IMR-90 (cell line): ENCODE measurements around the gene ZNF580. TPM values are rescaled to one million over a fixed set of nuclear protein-coding genes. Genes with fewer than 3 reads are reported as not detected.

Experiments used
- ATAC-seq: fragments of 200-7000 bp; cut with Tn5 transposase; 2 replicates; pipeline ENCODE4 v1.9.1; 2020; ENCODE audit warnings: low read depth, mild to moderate bottlenecking, moderate library complexity
- BruUV-seq: library from RNA; stranded (reverse); fragments of 400-500 nt; replicated peaks from 2 replicates; lab custom pipeline; 2021; lab: Mats Ljungman, UMichigan
- CTCF ChIA-PET: fragments of 300-600 bp; formaldehyde crosslinking; extraction: SDS; loops from one replicate; lab custom pipeline; 2021; ENCODE audit warnings: antibody characterized with exemption; lab: Yijun Ruan, JAX
- POLR2A ChIA-PET: fragments of 300-600 bp; sonication (Branson Sonifier 250); formaldehyde crosslinking; loops from one replicate; lab custom pipeline; 2022; ENCODE audit warnings: antibody characterized with exemption; ENCODE audit not compliant: unreplicated experiment; lab: Charles Lee
- DNase-seq: peaks from one replicate; pipeline ENCODE4 v3.0.0; 2013
- H2AFZ ChIP-seq: replicated peaks from 2 replicates; pipeline ENCODE3; 2013; ENCODE audit warnings: low read length, mild to moderate bottlenecking; ENCODE audit not compliant: poor library complexity
- H2AK5ac ChIP-seq: 2 replicates; pipeline ENCODE4 v1.6.1; 2013; ENCODE audit warnings: low read depth, low read length, inconsistent platforms
- H2AK9ac ChIP-seq: replicated peaks from 2 replicates; pipeline ENCODE3; 2013; ENCODE audit warnings: mild to moderate bottlenecking, low read depth, low read length, moderate library complexity; ENCODE audit not compliant: poor library complexity
- H2BK120ac ChIP-seq: 2 replicates; pipeline ENCODE4 v1.6.1; 2013; ENCODE audit warnings: low read depth, low read length, inconsistent platforms
- H2BK15ac ChIP-seq: 3 replicates; pipeline ENCODE4 v1.6.1; 2013; ENCODE audit warnings: low read depth, low read length, inconsistent platforms
- H2BK20ac ChIP-seq: 2 replicates; pipeline ENCODE4 v1.6.1; 2013; ENCODE audit warnings: low read depth, mild to moderate bottlenecking, inconsistent platforms, low read length, moderate library complexity
- H2BK5ac ChIP-seq: 2 replicates; pipeline ENCODE4 v1.6.1; 2013; ENCODE audit warnings: mild to moderate bottlenecking, low read depth, low read length, inconsistent platforms; ENCODE audit not compliant: poor library complexity, severe bottlenecking
- H3K14ac ChIP-seq: replicated peaks from 2 replicates; pipeline ENCODE4 v1.6.1; 2013; ENCODE audit warnings: low read depth, low read length, inconsistent platforms
- H3K18ac ChIP-seq: 2 replicates; pipeline ENCODE4 v1.6.1; 2013; ENCODE audit warnings: low read depth, low read length, control low read depth
- H3K23ac ChIP-seq: 2 replicates; pipeline ENCODE4 v1.6.1; 2013; ENCODE audit warnings: low read depth, low read length, inconsistent platforms
- H3K27ac ChIP-seq: 2 replicates; pipeline ENCODE4 v1.5.1; 2013; ENCODE audit warnings: mild to moderate bottlenecking, control low read depth, low read length; ENCODE audit not compliant: insufficient read depth
- H3K27me3 ChIP-seq: 2 replicates; pipeline ENCODE4 v1.6.1; 2013; ENCODE audit warnings: low read length; ENCODE audit not compliant: control insufficient read depth, insufficient read depth
- H3K36me3 ChIP-seq: 2 replicates; pipeline ENCODE4 v1.6.1; 2013; ENCODE audit warnings: low read length, mixed read lengths; ENCODE audit not compliant: control insufficient read depth, insufficient read depth
- H3K4ac ChIP-seq: 2 replicates; pipeline ENCODE4 v1.6.1; 2013; ENCODE audit warnings: low read depth, low read length, inconsistent platforms
- H3K4me1 ChIP-seq: 2 replicates; pipeline ENCODE4 v1.6.1; 2013; ENCODE audit warnings: low read length, mixed read lengths; ENCODE audit not compliant: control insufficient read depth, insufficient read depth
- H3K4me2 ChIP-seq: 2 replicates; pipeline ENCODE4 v1.6.1; 2013; ENCODE audit warnings: low read depth, mild to moderate bottlenecking, control low read depth, low read length, moderate library complexity
- H3K4me3 ChIP-seq: 2 replicates; pipeline ENCODE4 v1.5.1; 2013; ENCODE audit warnings: low read depth, mild to moderate bottlenecking, control low read depth, low read length, moderate library complexity; ENCODE audit not compliant: insufficient read depth
- H3K56ac ChIP-seq: 2 replicates; pipeline ENCODE4 v1.6.1; 2013; ENCODE audit warnings: low read length, inconsistent platforms; ENCODE audit not compliant: insufficient read depth; ENCODE audit errors: extremely low read depth
- H3K79me1 ChIP-seq, 2 experiments: 2 replicates each; pipeline ENCODE4 v1.6.1; 2013; ENCODE audit warnings: low read length in 2 of 2, inconsistent platforms in 1 of 2, low read depth in 1 of 2
- H3K9ac ChIP-seq: 2 replicates; pipeline ENCODE4 v1.6.1; 2013; ENCODE audit warnings: low read depth, low read length, control low read depth
- H3K9me1 ChIP-seq: 2 replicates; pipeline ENCODE4 v1.6.1; 2013; ENCODE audit warnings: low read length, inconsistent platforms; ENCODE audit not compliant: insufficient read depth
- H3K9me3 ChIP-seq: 2 replicates; pipeline ENCODE4 v1.6.1; 2013; ENCODE audit warnings: low read length; ENCODE audit not compliant: control insufficient read depth, insufficient read depth
- H4K20me1 ChIP-seq: 2 replicates; pipeline ENCODE4 v1.6.1; 2013; ENCODE audit warnings: low read length, inconsistent platforms; ENCODE audit not compliant: insufficient read depth
- H4K5ac ChIP-seq: 2 replicates; pipeline ENCODE4 v1.6.1; 2013; ENCODE audit warnings: mild to moderate bottlenecking, low read depth, low read length, control low read depth
- H4K8ac ChIP-seq, 2 experiments: 2 replicates each; pipeline ENCODE4 v1.6.1; 2013; ENCODE audit warnings: low read depth in 2 of 2, low read length in 2 of 2, control low read depth in 1 of 2, inconsistent platforms in 1 of 2
- H4K91ac ChIP-seq: 2 replicates; pipeline ENCODE4 v1.6.1; 2013; ENCODE audit warnings: low read depth, low read length, inconsistent platforms; ENCODE audit not compliant: insufficient read depth
- BHLHE40 ChIP-seq: fragments of 150-350 bp; IDR thresholded peaks from 2 replicates; pipeline ENCODE4 v1.6.1; 2016; ENCODE audit warnings: mild to moderate bottlenecking, low read depth, low read length
- RCOR1 ChIP-seq: IDR thresholded peaks from 2 replicates; pipeline ENCODE4 v1.6.1; 2012; ENCODE audit warnings: mild to moderate bottlenecking, low read length, improper control_type of control experiment; ENCODE audit not compliant: insufficient replicate concordance
- SMC3 ChIP-seq: fragments of 150-350 bp; IDR thresholded peaks from 2 replicates; pipeline ENCODE4 v1.6.1; 2016; ENCODE audit warnings: low read depth, mild to moderate bottlenecking, antibody characterized with exemption, low read length, moderate library complexity
- WGBS, 2 experiments: methylation state at CpG; one replicate each; pipeline versions ENCODE4 v1.1.5 to v1.1.7; 2013; ENCODE audit warnings: missing lambda C conversion rate in 2 of 2; ENCODE audit not compliant: insufficient read length in 1 of 2; ENCODE audit errors: extremely low coverage in 2 of 2; 5-methylcytosine and 5-hydroxymethylcytosine counted together
- dilution Hi-C: fragments of 300-500 bp; cut with HindIII; formaldehyde crosslinking; loops from one replicate; pipeline ENCODE4 v1.14.3; 2018; ENCODE audit warnings: low sequenced_read_pairs; ENCODE audit not compliant: unreplicated experiment
- in situ Hi-C: fragments of 300-500 bp; cut with MboI; formaldehyde crosslinking; loops from 3 replicates; pipeline ENCODE4 v1.14.3; 2019; ENCODE audit warnings: low sequenced_read_pairs, inconsistent platforms, mixed read lengths
- intact Hi-C: fragments of 100-400 bp; cut with micrococcal nuclease; formaldehyde crosslinking; loops from 2 replicates; pipeline ENCODE4 v1.10.0; 2022
- polyA plus RNA-seq, 3 experiments: library from polyadenylated mRNA; depleted of rRNA; stranded (reverse); fragments of >200 nt; gene quantifications; 2 replicates each; pipeline ENCODE4 v1.2.3, GENCODE V29; 2012; ENCODE audit warnings: low replicate concordance in 1 of 3
- total RNA-seq: library from RNA; depleted of rRNA; stranded (reverse); fragments of >200 nt; gene quantifications from 2 replicates; pipeline ENCODE4 v1.2.3, GENCODE V29; 2012
- TF ChIP-seq, protein P1 (sequence below): conservative IDR thresholded peaks from 2 replicates; pipeline ENCODE4 v1.5.1; 2012; ENCODE audit warnings: mild to moderate bottlenecking, low read depth, low read length, improper control_type of control experiment

ZNF580 gene
- total and polyA plus RNA-seq, 2 of the 4 experiments (the other 2 are of a cell fraction), result 1.4 to 36.9 TPM

DNA sequence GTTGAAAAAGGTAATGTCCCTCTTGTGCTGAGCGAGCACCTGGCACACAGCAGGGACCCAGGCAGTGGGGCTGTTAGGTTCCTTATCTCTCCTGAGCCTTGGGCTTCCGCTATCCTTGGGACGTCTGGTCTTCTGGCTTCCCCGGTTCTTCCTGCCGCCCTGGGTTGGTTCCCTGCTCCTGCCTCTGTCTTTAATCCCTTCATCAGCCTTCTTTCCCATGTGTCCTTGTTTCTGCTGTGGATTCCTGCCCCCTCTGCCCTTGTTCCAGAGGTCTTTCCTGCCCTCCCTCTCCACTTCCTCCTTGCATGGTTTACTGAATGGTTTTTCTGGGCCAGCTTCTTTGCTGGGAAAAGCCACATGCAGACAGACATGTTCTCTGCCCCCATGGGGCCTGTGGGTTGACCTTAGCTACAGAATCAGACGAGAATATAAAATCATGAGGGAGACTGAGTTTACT, 36.8 kb downstream of the ZNF580 start:
- Histone ChIP-seq H3K23ac (no peak overlapping the region), H3K4ac (no peak overlapping the region), H3K27me3 (no peaks in the 10 kb centered on the region), H3K79me1 (peaks cover 15 to 68% of the 10 kb centered on the region in 2 experiments), H3K4me2 (no peak overlapping the region), H3K4me1 (peaks cover 10% of the 10 kb centered on the region), H3K18ac (no peak overlapping the region), H2BK5ac (no peak overlapping the region), H4K8ac (no peak overlapping the region), H2BK15ac (no peak overlapping the region), H3K4me3 (no peak overlapping the region), H3K36me3 (peaks cover 41% of the 10 kb centered on the region), H3K9me3 (no peaks in the 10 kb centered on the region), H2BK120ac (no peak overlapping the region), H2AK5ac (no peak overlapping the region), H4K91ac (no peak overlapping the region), H3K27ac (no peak overlapping the region; the same call in 1 of the 2 replicates), H2AK9ac (no peak overlapping the region), H4K5ac (no peak overlapping the region), H3K9me1 (peaks cover 7% of the 10 kb centered on the region; the same call in 1 of the 2 replicates), H4K20me1 (peaks cover 64% of the 10 kb centered on the region), H3K56ac (no peak overlapping the region), H3K14ac (no peak overlapping the region), H2BK20ac (no peak overlapping the region), H3K9ac (no peak overlapping the region), H2AFZ (no peak overlapping the region)
- no peak for DNase-seq
- in situ Hi-C loops, result loop anchor here (25.0 kb wide), 1 partner anchor 460 kb away; the partner anchor contains the start of gene ZNF444
- WGBS, 2 experiments, result 88% methylated on average over 1 of the region's 6 CpGs; no CpG with 5 or more reads in 1 of the 2 experiments
- no TSS peak for BruUV-seq
- CTCF ChIA-PET, result no interaction called here
- no peak for TF ChIP-seq BHLHE40
- TF ChIP-seq SMC3, result no peak
- TF ChIP-seq, protein P1, sequence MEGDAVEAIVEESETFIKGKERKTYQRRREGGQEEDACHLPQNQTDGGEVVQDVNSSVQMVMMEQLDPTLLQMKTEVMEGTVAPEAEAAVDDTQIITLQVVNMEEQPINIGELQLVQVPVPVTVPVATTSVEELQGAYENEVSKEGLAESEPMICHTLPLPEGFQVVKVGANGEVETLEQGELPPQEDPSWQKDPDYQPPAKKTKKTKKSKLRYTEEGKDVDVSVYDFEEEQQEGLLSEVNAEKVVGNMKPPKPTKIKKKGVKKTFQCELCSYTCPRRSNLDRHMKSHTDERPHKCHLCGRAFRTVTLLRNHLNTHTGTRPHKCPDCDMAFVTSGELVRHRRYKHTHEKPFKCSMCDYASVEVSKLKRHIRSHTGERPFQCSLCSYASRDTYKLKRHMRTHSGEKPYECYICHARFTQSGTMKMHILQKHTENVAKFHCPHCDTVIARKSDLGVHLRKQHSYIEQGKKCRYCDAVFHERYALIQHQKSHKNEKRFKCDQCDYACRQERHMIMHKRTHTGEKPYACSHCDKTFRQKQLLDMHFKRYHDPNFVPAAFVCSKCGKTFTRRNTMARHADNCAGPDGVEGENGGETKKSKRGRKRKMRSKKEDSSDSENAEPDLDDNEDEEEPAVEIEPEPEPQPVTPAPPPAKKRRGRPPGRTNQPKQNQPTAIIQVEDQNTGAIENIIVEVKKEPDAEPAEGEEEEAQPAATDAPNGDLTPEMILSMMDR, result no peak
- no peak for TF ChIP-seq RCOR1
- dilution Hi-C loops, result no loop called here
- intact Hi-C loops, result no loop called here
- POLR2A ChIA-PET, result interaction anchor here (0.6 kb wide), 1 partner anchor 32 kb away, joined by 3 read pairs; no protein-coding TSS in a partner anchor
- ATAC-seq, result no peak
